ENCODE data around the gene PRRG2.

GRCh38 chr19:49549045-49549444 is 32.1 kb upstream of the PRRG2 start:
- TF ChIP-seq EZH2 (IDR thresholded peaks at IDR 0.05; ENCODE audit: low read depth, unreplicated experiment): no peak
- no peak for TF ChIP-seq EZH2phosphoT487 (IDR thresholded peaks at IDR 0.05; ENCODE audit: unreplicated experiment)
- TF ChIP-seq POLR2AphosphoS5 (IDR thresholded peaks at IDR 0.05; ENCODE audit: low read depth): no peak
- TF ChIP-seq, protein P1, sequence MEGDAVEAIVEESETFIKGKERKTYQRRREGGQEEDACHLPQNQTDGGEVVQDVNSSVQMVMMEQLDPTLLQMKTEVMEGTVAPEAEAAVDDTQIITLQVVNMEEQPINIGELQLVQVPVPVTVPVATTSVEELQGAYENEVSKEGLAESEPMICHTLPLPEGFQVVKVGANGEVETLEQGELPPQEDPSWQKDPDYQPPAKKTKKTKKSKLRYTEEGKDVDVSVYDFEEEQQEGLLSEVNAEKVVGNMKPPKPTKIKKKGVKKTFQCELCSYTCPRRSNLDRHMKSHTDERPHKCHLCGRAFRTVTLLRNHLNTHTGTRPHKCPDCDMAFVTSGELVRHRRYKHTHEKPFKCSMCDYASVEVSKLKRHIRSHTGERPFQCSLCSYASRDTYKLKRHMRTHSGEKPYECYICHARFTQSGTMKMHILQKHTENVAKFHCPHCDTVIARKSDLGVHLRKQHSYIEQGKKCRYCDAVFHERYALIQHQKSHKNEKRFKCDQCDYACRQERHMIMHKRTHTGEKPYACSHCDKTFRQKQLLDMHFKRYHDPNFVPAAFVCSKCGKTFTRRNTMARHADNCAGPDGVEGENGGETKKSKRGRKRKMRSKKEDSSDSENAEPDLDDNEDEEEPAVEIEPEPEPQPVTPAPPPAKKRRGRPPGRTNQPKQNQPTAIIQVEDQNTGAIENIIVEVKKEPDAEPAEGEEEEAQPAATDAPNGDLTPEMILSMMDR (conservative IDR thresholded peaks at IDR 0.05; ENCODE audit: low read depth in 2 of 2): no peak
- no peak for TF ChIP-seq REST (IDR thresholded peaks at IDR 0.05; ENCODE audit: unreplicated experiment)
- TF ChIP-seq JUNB (IDR thresholded peaks at IDR 0.05; ENCODE audit: unreplicated experiment): no peak
- TF ChIP-seq CREB1 (CRISPR knock-in tag; IDR thresholded peaks at IDR 0.05; ENCODE audit: low read depth): no peak
- no peak for TF ChIP-seq ZNF462 (CRISPR knock-in tag; IDR thresholded peaks at IDR 0.05)
- no peak for TF ChIP-seq ZNF114 (CRISPR knock-in tag; IDR thresholded peaks at IDR 0.05)
- no peak for TF ChIP-seq ETS1 (IDR thresholded peaks at IDR 0.05)
- no peak for TF ChIP-seq NANOG (IDR thresholded peaks at IDR 0.05; ENCODE audit: borderline replicate concordance)
- no peak for TF ChIP-seq ZNF331 (CRISPR knock-in tag; IDR thresholded peaks at IDR 0.05; ENCODE audit: low read depth)
- no peak for TF ChIP-seq STAT1 (IDR thresholded peaks at IDR 0.05; ENCODE audit: unreplicated experiment)
